Measurements from ENCODE around the gene PTCD2. TPM values are rescaled to one million over a fixed set of nuclear protein-coding genes. Genes with fewer than 3 reads are reported as not detected.
A peak's percentile ranks its signal among the peaks of the same experiment; 100 is the strongest.

PTCD2 gene
- total RNA-seq, 2 donors from 2014 or later = 8.9 to 10.2 TPM

DNA sequence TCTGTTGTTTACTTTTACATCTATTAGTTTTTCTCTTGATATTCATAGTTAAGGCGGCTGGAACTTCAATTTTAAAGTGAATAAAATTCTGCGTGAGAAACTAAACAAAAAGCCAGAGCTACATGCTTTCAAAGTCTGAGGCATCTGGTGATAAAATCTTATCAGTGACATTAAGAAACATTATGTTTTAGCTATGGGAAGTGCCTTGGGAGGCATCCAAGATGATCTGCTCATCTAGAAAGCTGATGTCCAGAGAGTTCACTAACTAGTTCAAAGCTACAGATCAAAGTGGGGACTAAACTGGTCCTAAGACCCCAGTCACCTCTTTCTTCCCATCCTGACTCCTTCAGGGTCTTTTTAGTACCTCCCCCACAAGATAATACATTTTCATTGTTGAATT, 37.3 kb upstream of the PTCD2 start:
- TF ChIP-seq POLR2A (IDR thresholded peaks at IDR 0.05) = no peak
- TF ChIP-seq, protein P1, sequence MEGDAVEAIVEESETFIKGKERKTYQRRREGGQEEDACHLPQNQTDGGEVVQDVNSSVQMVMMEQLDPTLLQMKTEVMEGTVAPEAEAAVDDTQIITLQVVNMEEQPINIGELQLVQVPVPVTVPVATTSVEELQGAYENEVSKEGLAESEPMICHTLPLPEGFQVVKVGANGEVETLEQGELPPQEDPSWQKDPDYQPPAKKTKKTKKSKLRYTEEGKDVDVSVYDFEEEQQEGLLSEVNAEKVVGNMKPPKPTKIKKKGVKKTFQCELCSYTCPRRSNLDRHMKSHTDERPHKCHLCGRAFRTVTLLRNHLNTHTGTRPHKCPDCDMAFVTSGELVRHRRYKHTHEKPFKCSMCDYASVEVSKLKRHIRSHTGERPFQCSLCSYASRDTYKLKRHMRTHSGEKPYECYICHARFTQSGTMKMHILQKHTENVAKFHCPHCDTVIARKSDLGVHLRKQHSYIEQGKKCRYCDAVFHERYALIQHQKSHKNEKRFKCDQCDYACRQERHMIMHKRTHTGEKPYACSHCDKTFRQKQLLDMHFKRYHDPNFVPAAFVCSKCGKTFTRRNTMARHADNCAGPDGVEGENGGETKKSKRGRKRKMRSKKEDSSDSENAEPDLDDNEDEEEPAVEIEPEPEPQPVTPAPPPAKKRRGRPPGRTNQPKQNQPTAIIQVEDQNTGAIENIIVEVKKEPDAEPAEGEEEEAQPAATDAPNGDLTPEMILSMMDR (IDR thresholded peaks at IDR 0.05) = no peak
- TF ChIP-seq POLR2AphosphoS5 (IDR thresholded peaks at IDR 0.05) = no peak
- peak overlapping the region; percentile 58 to 65 for H3K27ac ChIP-seq
- WGBS = 31% methylated on average over 2 of the region's 2 CpGs
- DNase-seq (ENCODE audit: low spot score) = no peak
- H3K36me3 ChIP-seq = no peaks in the 10 kb centered on the region
- intact Hi-C loops (cut with DNase I) = loop anchor here (10.0 kb wide), 1 partner anchor 308 kb away; no protein-coding TSS in a partner anchor
- H3K27me3 ChIP-seq (replicated peaks; ENCODE audit: insufficient read depth) = no peaks in the 10 kb centered on the region
- H3K4me3 ChIP-seq = no peak overlapping the region
- H3K4me1 ChIP-seq (replicated peaks) = no peaks in the 10 kb centered on the region
- no peaks in the 10 kb centered on the region for H3K9me3 ChIP-seq

DNA sequence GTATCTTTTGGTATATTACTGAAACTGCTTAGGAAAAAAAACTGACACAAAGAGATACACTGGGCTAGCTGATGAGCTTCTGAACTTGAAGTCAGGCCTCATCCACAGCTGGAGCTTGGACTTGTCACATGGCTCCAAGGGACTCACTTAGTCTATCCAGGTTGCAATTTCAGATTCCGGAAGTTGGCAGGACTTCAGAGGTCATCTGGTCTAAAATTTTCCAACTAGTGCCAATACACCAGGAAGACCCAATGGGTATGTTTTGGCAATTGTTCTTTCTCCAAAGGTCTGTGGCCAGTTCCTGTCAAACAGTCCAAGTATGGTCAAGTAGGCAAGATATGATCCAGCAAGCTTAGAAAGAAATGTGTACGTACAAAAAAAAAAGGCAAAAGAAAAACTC, 36.8 kb upstream of the PTCD2 start:
- H3K4me1 ChIP-seq (replicated peaks) = no peaks in the 10 kb centered on the region
- H3K36me3 ChIP-seq = no peaks in the 10 kb centered on the region
- H3K27ac ChIP-seq = peak overlapping the region; percentile 58 to 65
- H3K4me3 ChIP-seq = no peak overlapping the region
- no peak for DNase-seq (ENCODE audit: low spot score)
- TF ChIP-seq POLR2A (IDR thresholded peaks at IDR 0.05) (no peak), POLR2AphosphoS5 (IDR thresholded peaks at IDR 0.05) (no peak)
- TF ChIP-seq, protein P1 (IDR thresholded peaks at IDR 0.05) = no peak
- 66% methylated on average over 2 of the region's 2 CpGs for WGBS
- intact Hi-C loops (cut with DNase I) = loop anchor here (10.0 kb wide), 1 partner anchor 309 kb away; no protein-coding TSS in a partner anchor
- no peaks in the 10 kb centered on the region for H3K27me3 ChIP-seq (replicated peaks; ENCODE audit: insufficient read depth)
- no peaks in the 10 kb centered on the region for H3K9me3 ChIP-seq

DNA sequence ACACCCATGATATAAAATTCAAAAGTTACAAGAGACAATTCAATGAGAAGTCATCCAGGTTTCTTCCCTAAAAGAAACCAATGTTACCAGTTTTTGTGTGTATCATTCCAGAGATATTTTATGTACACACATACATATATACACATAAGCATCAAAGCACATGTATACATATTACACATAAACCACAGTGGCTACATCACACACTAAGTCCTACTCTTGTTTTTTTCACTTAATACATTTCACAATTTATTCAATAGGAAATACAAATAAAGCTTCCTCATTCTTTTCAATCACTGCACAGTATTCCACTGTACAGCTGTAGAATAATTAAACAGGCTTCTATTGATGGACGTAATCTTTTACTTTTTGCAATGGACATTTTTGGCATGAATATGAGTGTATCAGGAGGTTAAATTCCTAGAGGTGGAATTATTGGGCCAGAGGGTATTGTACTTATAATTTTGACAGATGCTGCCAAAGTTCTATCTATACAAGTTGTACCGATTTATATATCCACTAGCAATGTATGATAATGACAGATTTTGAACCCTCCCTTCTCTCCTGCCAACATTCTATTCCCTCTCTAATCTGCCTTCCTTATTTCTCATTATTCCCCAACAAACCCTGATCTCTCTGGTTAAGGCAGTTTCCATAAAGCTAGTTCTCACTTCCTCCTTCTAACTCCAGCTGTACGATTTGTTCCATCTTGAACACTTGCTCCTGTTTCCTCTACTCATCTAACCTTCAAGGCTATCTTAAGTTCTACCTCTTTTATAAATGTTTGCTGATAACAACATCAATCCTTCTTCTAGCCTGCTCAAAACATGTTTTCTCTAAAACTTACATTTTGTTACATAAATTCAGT, 35.4 kb upstream of the PTCD2 start:
- H3K4me1 ChIP-seq (replicated peaks) = no peaks in the 10 kb centered on the region
- no peaks in the 10 kb centered on the region for H3K27me3 ChIP-seq (replicated peaks; ENCODE audit: insufficient read depth)
- DNase-seq (ENCODE audit: low spot score) = no peak
- H3K36me3 ChIP-seq = no peaks in the 10 kb centered on the region
- 85% methylated on average over 3 of the region's 3 CpGs for WGBS
- no peaks in the 10 kb centered on the region for H3K9me3 ChIP-seq
- TF ChIP-seq POLR2A (IDR thresholded peaks at IDR 0.05) (no peak), POLR2AphosphoS5 (IDR thresholded peaks at IDR 0.05) (no peak)
- TF ChIP-seq, protein P1 (IDR thresholded peaks at IDR 0.05) = no peak
- H3K4me3 ChIP-seq = no peak overlapping the region
- intact Hi-C loops (cut with DNase I) = loop anchor here (10.0 kb wide), 1 partner anchor 310 kb away; no protein-coding TSS in a partner anchor
- no peak overlapping the region for H3K27ac ChIP-seq

DNA sequence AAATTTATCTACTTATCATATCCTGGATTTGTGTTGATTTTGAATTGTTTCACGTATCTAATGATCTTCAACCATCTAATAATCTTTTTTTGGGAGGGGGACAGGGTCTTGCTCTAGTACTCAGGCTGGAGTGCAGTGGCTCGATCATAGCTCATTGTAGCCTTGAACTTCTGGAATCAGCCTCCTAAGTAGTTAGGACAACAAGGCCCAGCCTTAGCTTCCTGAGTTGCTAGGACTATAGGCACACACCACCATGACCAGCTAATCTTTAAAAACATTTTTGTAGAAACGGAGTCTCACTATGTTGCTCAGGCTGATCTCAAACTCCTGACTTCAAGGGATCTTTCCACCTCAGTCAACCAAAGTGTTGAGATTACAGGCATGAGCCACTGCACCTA, 34.8 kb upstream of the PTCD2 start:
- Histone ChIP-seq H3K36me3 (no peaks in the 10 kb centered on the region), H3K4me1 (replicated peaks) (no peaks in the 10 kb centered on the region), H3K27me3 (replicated peaks; ENCODE audit: insufficient read depth) (no peaks in the 10 kb centered on the region), H3K9me3 (no peaks in the 10 kb centered on the region), H3K4me3 (no peak overlapping the region), H3K27ac (no peak overlapping the region)
- intact Hi-C loops (cut with DNase I) = loop anchor here (10.0 kb wide), 1 partner anchor 311 kb away; no protein-coding TSS in a partner anchor
- TF ChIP-seq, protein P1 (IDR thresholded peaks at IDR 0.05) = no peak
- no peak for TF ChIP-seq POLR2AphosphoS5 (IDR thresholded peaks at IDR 0.05)
- TF ChIP-seq POLR2A (IDR thresholded peaks at IDR 0.05) = no peak
- WGBS = 95% methylated on average over 3 of the region's 3 CpGs
- no peak for DNase-seq (ENCODE audit: low spot score)
